Kidney epithelial cell (primary cell): ENCODE data around the gene GAN. TPM values are rescaled to one million over a fixed set of nuclear protein-coding genes. Genes with fewer than 3 reads are reported as not detected.
A peak's percentile ranks its signal among the peaks of the same experiment; 100 is the strongest.

Source experiments
- DNase-seq: peaks from one replicate; pipeline ENCODE4 v3.0.0-alpha.2; 2010; ENCODE audit warnings: low read depth
- H3K27me3 ChIP-seq: 2 replicates; pipeline ENCODE4 v1.6.0; 2011; ENCODE audit warnings: low read length; ENCODE audit not compliant: control insufficient read depth, insufficient read depth
- H3K36me3 ChIP-seq: 2 replicates; pipeline ENCODE4 v1.5.1; 2011; ENCODE audit warnings: low read length; ENCODE audit not compliant: control insufficient read depth, insufficient read depth
- H3K4me3 ChIP-seq: 2 replicates; pipeline ENCODE4 v1.5.1; 2011; ENCODE audit warnings: low read depth, mild to moderate bottlenecking, control low read depth, low read length
- CTCF ChIP-seq: IDR thresholded peaks from 2 replicates; pipeline ENCODE4 v1.5.1; 2011; ENCODE audit warnings: mild to moderate bottlenecking, moderate library complexity, low read length, control low read depth, inconsistent platforms; ENCODE audit not compliant: insufficient read depth, poor library complexity, severe bottlenecking
- total RNA-seq: library from RNA; depleted of rRNA; stranded (reverse); fragments of >200 nt; gene quantifications from 2 replicates; pipeline ENCODE4 v1.2.3, GENCODE V29; 2015

Gene GAN
- total RNA-seq, 1 donor from 2014 or later = 9.7 TPM

- TF ChIP-seq CTCF = no peak
- DNase-seq = no peak
- H3K36me3 ChIP-seq = no peaks in the 10 kb centered on the region
These were observed 59.8 kb downstream of the GAN start for GRCh38 chr16:81374550-81374949.

DNA sequence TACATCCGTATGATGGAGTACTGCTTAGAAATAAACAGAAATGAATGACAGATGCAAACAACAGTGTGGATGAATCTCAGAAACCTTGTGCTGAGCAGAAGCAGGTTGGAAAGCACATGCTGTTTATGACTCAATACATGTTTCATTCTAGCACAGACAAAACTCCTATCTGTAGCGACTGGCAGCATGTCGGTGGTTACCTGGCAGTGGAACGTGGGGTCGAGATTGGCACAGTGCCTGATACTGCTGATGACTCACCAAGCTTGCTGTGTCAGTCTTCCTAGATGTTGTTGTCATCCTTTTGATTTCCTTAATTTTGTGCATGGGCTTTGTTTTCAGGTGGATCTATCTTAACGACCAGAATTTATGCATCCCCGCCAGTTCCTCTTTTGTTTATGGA is 62.1 kb downstream of the GAN start:
- Histone ChIP-seq H3K36me3 (no peaks in the 10 kb centered on the region), H3K4me3 (no peak overlapping the region), H3K27me3 (no peaks in the 10 kb centered on the region)
- no peak for TF ChIP-seq CTCF
- DNase-seq = peak; percentile 35

More at GRCh38 chr16:81374550-81374949, 59.8 kb downstream of the GAN start:
- no peak overlapping the region for H3K4me3 ChIP-seq
- no peaks in the 10 kb centered on the region for H3K27me3 ChIP-seq

GRCh38 chr16:81378049-81378448 is 63.3 kb downstream of the GAN start:
- H3K36me3 ChIP-seq = no peaks in the 10 kb centered on the region
- no peaks in the 10 kb centered on the region for H3K27me3 ChIP-seq
- TF ChIP-seq CTCF = no peak
- no peak overlapping the region for H3K4me3 ChIP-seq
- no peak for DNase-seq

- Histone ChIP-seq H3K36me3 (no peaks in the 10 kb centered on the region), H3K27me3 (no peaks in the 10 kb centered on the region), H3K4me3 (no peak overlapping the region)
- no peak for TF ChIP-seq CTCF
- no peak for DNase-seq
These were observed 66.2 kb downstream of the GAN start for GRCh38 chr16:81380932-81381331.

GRCh38 chr16:81384006-81384405 is 69.2 kb downstream of the GAN start:
- no peak for TF ChIP-seq CTCF
- H3K27me3 ChIP-seq = no peaks in the 10 kb centered on the region
- no peak overlapping the region for H3K4me3 ChIP-seq
- no peaks in the 10 kb centered on the region for H3K36me3 ChIP-seq
- DNase-seq = no peak

GRCh38 chr16:81385031-81385756 is 70.4 kb downstream of the GAN start:
- Histone ChIP-seq H3K27me3 (no peaks in the 10 kb centered on the region), H3K4me3 (no peak overlapping the region), H3K36me3 (no peaks in the 10 kb centered on the region)
- DNase-seq = no peak
- no peak for TF ChIP-seq CTCF
